Gastroesophageal sphincter (tissue), 4 donors: ENCODE data around the gene SDHB. TPM values are rescaled to one million over a fixed set of nuclear protein-coding genes. Genes with fewer than 3 reads are reported as not detected.

Source experiments
- ATAC-seq: fragments of 150-250 bp; one replicate; pipeline ENCODE4 v1.9.1; 2016; ENCODE audit warnings: mild to moderate bottlenecking, moderate library complexity
- H3K27ac ChIP-seq, 4 donors: fragments of 200-600 bp; sonication (generic) in 3 of 4; 1 replicate in 3 of 4; 2 replicates in 1 of 4; pipeline ENCODE4 v1.5.1; 2016 to 2019
- H3K27me3 ChIP-seq: fragments of 200-600 bp; sonication (generic); one replicate; pipeline ENCODE4 v1.5.1; 2019
- H3K36me3 ChIP-seq, 2 donors: fragments of 200-600 bp; sonication (generic); one replicate each; pipeline ENCODE4 v1.5.1; 2019; ENCODE audit warnings: control low read depth in 1 of 2
- H3K4me1 ChIP-seq, 3 donors: fragments of 200-600 bp; sonication (generic); 1 replicate in 2 of 3; 2 replicates in 1 of 3; pipeline ENCODE4 v1.5.1; 2016 to 2019; ENCODE audit warnings: control low read depth in 2 of 3
- H3K4me3 ChIP-seq, 2 donors: fragments of 200-600 bp; sonication (generic); one replicate each; pipeline ENCODE4 v1.5.1; 2019; ENCODE audit warnings: mild to moderate bottlenecking in 1 of 2, moderate library complexity in 1 of 2
- H3K9me3 ChIP-seq, 3 donors: fragments of 200-600 bp; sonication (generic); one replicate each; pipeline ENCODE4 v1.5.1; 2017 to 2019; ENCODE audit warnings: control low read depth in 2 of 3
- CTCF ChIP-seq, 4 experiments: fragments of 200-600 bp in 2 of 4; fragments of 450-650 bp in 2 of 4; sonication (generic) in 1 of 4; IDR thresholded peaks; one replicate each; pipeline ENCODE4 v1.5.1; 2017 to 2019; ENCODE audit warnings: antibody characterized with exemption in 4 of 4, mild to moderate bottlenecking in 2 of 4, moderate library complexity in 2 of 4
- EP300 ChIP-seq: sonication (generic); formaldehyde crosslinking; IDR thresholded peaks from one replicate; pipeline ENCODE4 v1.6.1; 2017; ENCODE audit warnings: antibody characterized with exemption, mild to moderate bottlenecking
- POLR2A ChIP-seq, 2 donors: fragments of 450-650 bp; IDR thresholded peaks; one replicate each; pipeline ENCODE4 v1.6.1; 2017; ENCODE audit warnings: antibody characterized with exemption in 2 of 2, mild to moderate bottlenecking in 2 of 2, moderate library complexity in 1 of 2
- POLR2AphosphoS5 ChIP-seq: sonication (generic); formaldehyde crosslinking; IDR thresholded peaks from one replicate; pipeline ENCODE4 v1.6.1; 2017; ENCODE audit warnings: antibody characterized with exemption
- WGBS, 2 donors: methylation state at CpG; one replicate each; pipeline ENCODE4 v1.1.5; 2018; ENCODE audit warnings: low coverage in 1 of 2; 5-methylcytosine and 5-hydroxymethylcytosine counted together
- total RNA-seq, 4 donors: library from RNA; depleted of rRNA; stranded (reverse); fragments of >200 nt; gene quantifications; one replicate each; pipeline ENCODE4 v1.1.0, GENCODE V29; 2016

The SDHB gene
- total RNA-seq, 4 donors from 2014 or later, result 103 to 118 (median 116) TPM

DNA sequence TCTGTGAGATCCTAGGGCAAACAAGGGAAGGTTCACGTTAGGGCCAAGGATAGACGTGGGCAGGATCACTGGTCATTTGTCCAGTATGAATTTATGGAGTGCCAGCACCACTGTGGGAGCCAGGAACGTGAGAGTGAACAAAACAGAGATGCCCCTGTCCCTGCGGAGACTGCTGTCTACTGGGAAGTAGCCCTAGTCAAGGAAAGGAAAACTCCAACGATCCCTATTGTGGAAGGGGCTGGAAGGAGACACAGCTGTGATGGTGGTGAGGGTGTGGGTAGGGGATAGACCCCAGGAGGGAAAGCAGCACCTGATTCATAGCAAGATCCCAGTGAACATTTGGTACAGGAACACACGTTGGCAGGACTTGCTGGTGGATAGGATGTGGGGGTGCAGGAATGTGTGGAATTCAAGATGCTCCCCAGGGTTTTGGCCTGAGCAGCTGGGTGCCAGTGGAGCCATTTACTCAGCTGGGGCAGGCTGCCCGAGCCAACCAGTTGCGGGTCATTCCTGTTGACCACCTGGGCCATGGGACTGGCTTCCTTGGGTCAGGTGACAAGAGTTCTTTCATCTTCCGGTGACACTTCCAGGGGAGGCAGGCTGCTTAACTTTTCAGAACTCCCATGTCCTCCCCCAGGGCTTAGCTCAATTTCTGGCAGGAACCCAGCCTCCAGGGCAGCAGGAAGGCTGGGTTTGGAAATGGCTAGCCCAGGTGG is 40.9 kb downstream of the SDHB start:
- Histone ChIP-seq H3K27me3 (no peaks in the 10 kb centered on the region), H3K9me3 (no peaks in the 10 kb centered on the region), H3K4me1 (peaks cover 0 to 31% (median 22%) of the 10 kb centered on the region in 3 donors), H3K27ac (no peak overlapping the region), H3K36me3 (peaks cover 0 to 8% of the 10 kb centered on the region in 2 donors), H3K4me3 (no peak overlapping the region)
- no peak for ATAC-seq
- 63 to 73% methylated on average over 5 of the region's 9 CpGs for WGBS, 2 donors
- TF ChIP-seq CTCF (IDR thresholded peaks at IDR 0.05) (no peak), POLR2A (IDR thresholded peaks at IDR 0.05) (no peak), EP300 (no peak), POLR2AphosphoS5 (no peak)

GRCh38 chr1:17011439-17012307 is 42.2 kb downstream of the SDHB start, which contains the start of gene ATP13A2:
TSS of gene ATP13A2 (minus strand) at chr1:17011928. CDS start at chr1:17011738, 190 bp downstream.
- H3K36me3 ChIP-seq, result peaks cover 0 to under 1% of the 10 kb centered on the region in 2 donors
- no peaks in the 10 kb centered on the region for H3K27me3 ChIP-seq
- no peaks in the 10 kb centered on the region for H3K9me3 ChIP-seq
- H3K4me3 ChIP-seq, result peak within 1 kb of the TSS; percentile 45 to 71
- H3K27ac ChIP-seq, result peak within 1 kb of the TSS in 3 of 4 donors; percentile 45 to 79 (median 47)
- TF ChIP-seq POLR2A (IDR thresholded peaks at IDR 0.05) (peak in 1 of 2 donors; percentile 48), CTCF (IDR thresholded peaks at IDR 0.05) (peak in 1 of 4 experiments; percentile 6), POLR2AphosphoS5 (no peak), EP300 (no peak)
- H3K4me1 ChIP-seq, result peaks cover 0 to 31% (median 22%) of the 10 kb centered on the region in 3 donors
- ATAC-seq, result peak; percentile 94
- 7% methylated on average over 6 of the region's 94 CpGs; no CpG with 5 or more reads in 1 of the 2 donors for WGBS, 2 donors

- TF ChIP-seq POLR2AphosphoS5 (no peak), CTCF (IDR thresholded peaks at IDR 0.05) (no peak), EP300 (no peak), POLR2A (IDR thresholded peaks at IDR 0.05) (no peak)
- peaks cover 0 to 6% of the 10 kb centered on the region in 2 donors for H3K36me3 ChIP-seq
- no CpG with 5 or more reads among the region's 15 CpGs for WGBS, 2 donors
- peaks cover 0 to 31% (median 22%) of the 10 kb centered on the region in 3 donors for H3K4me1 ChIP-seq
- no peaks in the 10 kb centered on the region for H3K9me3 ChIP-seq
- peak overlapping the region in 3 of 4 donors; percentile 45 to 79 (median 47) for H3K27ac ChIP-seq
- ATAC-seq, result no peak
- H3K4me3 ChIP-seq, result peak overlapping the region; percentile 45 to 71
- no peaks in the 10 kb centered on the region for H3K27me3 ChIP-seq
Observed at GRCh38 chr1:17011092-17011438, 42.8 kb downstream of the SDHB start.

DNA sequence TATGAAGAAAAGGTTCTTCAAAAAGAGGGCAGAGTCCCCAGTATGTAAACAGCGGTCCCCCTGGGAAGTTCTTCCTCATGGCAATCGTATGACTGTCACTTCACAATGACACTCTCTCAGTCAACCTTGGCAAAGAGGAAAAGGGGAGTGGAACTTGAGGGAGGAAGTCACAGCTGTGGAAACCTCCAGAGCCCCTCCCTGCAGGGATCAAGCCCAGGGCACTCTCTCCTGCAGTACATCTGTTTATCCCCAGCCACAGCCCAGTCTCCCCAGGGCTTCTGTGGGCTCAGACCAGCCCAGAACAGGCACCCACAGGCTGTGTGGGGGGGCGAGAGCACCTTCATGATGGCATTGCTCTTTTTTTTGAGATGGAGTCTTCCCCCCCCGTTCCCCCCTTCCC is 44.1 kb downstream of the SDHB start:
- no peak for ATAC-seq
- H3K9me3 ChIP-seq, result no peaks in the 10 kb centered on the region

DNA sequence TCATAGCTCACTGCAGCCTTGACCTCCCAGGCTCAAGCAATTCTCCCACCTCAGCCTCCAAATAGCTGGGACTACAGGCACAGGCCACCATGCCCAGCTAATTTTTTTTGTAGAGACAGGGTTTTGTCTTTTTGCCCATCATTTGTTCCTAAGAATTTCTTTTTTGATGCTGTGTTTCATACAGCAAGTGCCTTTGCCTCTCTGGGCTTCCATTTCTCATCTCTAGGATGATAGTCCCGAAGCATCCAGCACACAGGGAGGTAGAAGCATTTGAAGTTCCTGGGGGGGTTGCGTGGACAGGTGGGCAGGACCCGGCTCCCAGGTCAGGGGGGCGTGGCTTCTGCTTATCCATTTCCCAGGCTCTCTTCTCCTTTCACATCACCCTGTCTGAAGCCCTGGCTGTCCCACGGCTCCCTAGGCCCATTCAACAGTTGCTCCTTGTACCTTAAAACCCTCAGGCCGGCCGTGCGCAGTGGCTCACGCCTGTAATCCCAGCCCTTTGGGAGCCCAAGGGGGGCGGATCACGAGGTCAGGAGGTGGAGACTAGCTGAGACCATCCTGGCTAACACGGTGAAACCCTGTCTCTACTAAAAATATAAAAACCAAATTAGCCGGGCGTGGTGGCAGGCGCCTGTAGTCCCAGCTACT is 45.5 kb downstream of the SDHB start:
- Histone ChIP-seq H3K27ac (no peak overlapping the region), H3K36me3 (peaks cover 0 to 34% of the 10 kb centered on the region in 2 donors), H3K9me3 (no peaks in the 10 kb centered on the region), H3K4me3 (no peak overlapping the region), H3K27me3 (no peaks in the 10 kb centered on the region), H3K4me1 (peaks cover 0 to 31% (median 22%) of the 10 kb centered on the region in 3 donors)
- WGBS, 2 donors, result 67 to 100% methylated on average over 1 of the region's 15 CpGs
- TF ChIP-seq CTCF (IDR thresholded peaks at IDR 0.05), result no peak
- no peak for ATAC-seq

More for the DNA sequence above, 44.1 kb downstream of the SDHB start:
- Histone ChIP-seq H3K27ac (no peak overlapping the region), H3K27me3 (no peaks in the 10 kb centered on the region), H3K36me3 (peaks cover 0 to 20% of the 10 kb centered on the region in 2 donors), H3K4me1 (peaks cover 0 to 31% (median 22%) of the 10 kb centered on the region in 3 donors), H3K4me3 (no peak overlapping the region)
- WGBS, 2 donors, result 50% methylated on average over 1 of the region's 4 CpGs; no CpG with 5 or more reads in 1 of the 2 donors
- TF ChIP-seq EP300, result no peak
- no peak for TF ChIP-seq POLR2A (IDR thresholded peaks at IDR 0.05)
